Keratinocyte (primary cell): ENCODE measurements around the gene CD2.

Experiments
- EZH2 ChIP-seq: IDR thresholded peaks from one replicate; pipeline ENCODE4 v1.6.1; 2012; ENCODE audit warnings: inconsistent platforms, mild to moderate bottlenecking, low read length, moderate library complexity
- TF ChIP-seq, protein P1 (sequence below), 3 experiments: IDR thresholded peaks in 1 of 3; conservative IDR thresholded peaks in 1 of 3; optimal IDR thresholded peaks in 1 of 3; 2 replicates in 2 of 3; 3 replicates in 1 of 3; pipeline versions ENCODE3 to v1.5.1; 2011; ENCODE audit warnings: low read length in 3 of 3, mild to moderate bottlenecking in 3 of 3, moderate library complexity in 2 of 3, control low read depth in 1 of 3, inconsistent platforms in 1 of 3; ENCODE audit not compliant: insufficient read depth in 2 of 3; ENCODE audit errors: extremely low read depth in 1 of 3

- TF ChIP-seq, protein P1, sequence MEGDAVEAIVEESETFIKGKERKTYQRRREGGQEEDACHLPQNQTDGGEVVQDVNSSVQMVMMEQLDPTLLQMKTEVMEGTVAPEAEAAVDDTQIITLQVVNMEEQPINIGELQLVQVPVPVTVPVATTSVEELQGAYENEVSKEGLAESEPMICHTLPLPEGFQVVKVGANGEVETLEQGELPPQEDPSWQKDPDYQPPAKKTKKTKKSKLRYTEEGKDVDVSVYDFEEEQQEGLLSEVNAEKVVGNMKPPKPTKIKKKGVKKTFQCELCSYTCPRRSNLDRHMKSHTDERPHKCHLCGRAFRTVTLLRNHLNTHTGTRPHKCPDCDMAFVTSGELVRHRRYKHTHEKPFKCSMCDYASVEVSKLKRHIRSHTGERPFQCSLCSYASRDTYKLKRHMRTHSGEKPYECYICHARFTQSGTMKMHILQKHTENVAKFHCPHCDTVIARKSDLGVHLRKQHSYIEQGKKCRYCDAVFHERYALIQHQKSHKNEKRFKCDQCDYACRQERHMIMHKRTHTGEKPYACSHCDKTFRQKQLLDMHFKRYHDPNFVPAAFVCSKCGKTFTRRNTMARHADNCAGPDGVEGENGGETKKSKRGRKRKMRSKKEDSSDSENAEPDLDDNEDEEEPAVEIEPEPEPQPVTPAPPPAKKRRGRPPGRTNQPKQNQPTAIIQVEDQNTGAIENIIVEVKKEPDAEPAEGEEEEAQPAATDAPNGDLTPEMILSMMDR (optimal IDR thresholded peaks at IDR 0.05 in 1 of 3, IDR thresholded peaks at IDR 0.05 in 1 of 3, conservative IDR thresholded peaks at IDR 0.05 in 1 of 3; ENCODE audit: extremely low read depth in 1 of 3, insufficient read depth in 2 of 3, low read length in 3 of 3) = no peak
- no peak for TF ChIP-seq EZH2
Measured at GRCh38 chr1:116781034-116781433, 26.8 kb downstream of the CD2 start.
